SK-N-SH (cell line): Measurements from ENCODE around the gene THBD. TPM values are rescaled to one million over a fixed set of nuclear protein-coding genes. Genes with fewer than 3 reads are reported as not detected.

Experiments
- CTCF ChIA-PET: fragments of 300-600, 350-600 bp; formaldehyde crosslinking; extraction: SDS; loops from one replicate; lab custom pipeline; 2021; lab: Yijun Ruan, JAX
- POLR2A ChIA-PET: fragments of 350-600 bp; sonication (Branson Sonifier 250); formaldehyde crosslinking; extraction: SDS; loops from one replicate; lab custom pipeline; 2020; ENCODE audit warnings: antibody characterized with exemption, inconsistent platforms; lab: Yijun Ruan, JAX
- DNase-seq: peaks from one replicate; pipeline ENCODE4 v3.0.0; 2012
- H2AFZ ChIP-seq: fragments of 200-600 bp; sonication (generic); 2 replicates; pipeline ENCODE4 v1.8.1; 2016; ENCODE audit warnings: antibody characterized with exemption, mild to moderate bottlenecking, low read depth
- H3F3A ChIP-seq: fragments of 200-600 bp; sonication (generic); replicated peaks from 2 replicates; pipeline ENCODE3; 2016; ENCODE audit warnings: antibody characterized with exemption, mild to moderate bottlenecking; ENCODE audit not compliant: insufficient read depth
- H3K27ac ChIP-seq, 2 experiments: fragments of 200-500 bp in 1 of 2; fragments of 200-600 bp in 1 of 2; sonication (Bioruptor generic) in 1 of 2; sonication (generic), shearing (Covaris generic) in 1 of 2; 2 replicates each; pipeline versions ENCODE4 v1.5.1 to v1.6.1; 2014 to 2016; ENCODE audit warnings: low read depth in 2 of 2, inconsistent platforms in 1 of 2, low read length in 1 of 2, mild to moderate bottlenecking in 1 of 2, mixed read lengths in 1 of 2
- H3K27me3 ChIP-seq: fragments of 200-600 bp; sonication (generic), shearing (Covaris generic); 2 replicates; pipeline ENCODE4 v1.6.1; 2016; ENCODE audit warnings: mixed run types; ENCODE audit not compliant: insufficient read depth
- H3K36me3 ChIP-seq, 2 experiments: fragments of 200-500 bp in 1 of 2; fragments of 200-600 bp in 1 of 2; sonication (Bioruptor generic) in 1 of 2; sonication (generic) in 1 of 2; replicated peaks in 1 of 2; 2 replicates each; pipeline versions ENCODE3 to v1.5.1; 2014 to 2016; ENCODE audit warnings: low read length in 1 of 2, mild to moderate bottlenecking in 1 of 2; ENCODE audit not compliant: insufficient read depth in 2 of 2, control insufficient read depth in 1 of 2
- H3K4me1 ChIP-seq, 2 experiments: fragments of 200-500 bp in 1 of 2; fragments of 200-600 bp in 1 of 2; sonication (Bioruptor generic) in 1 of 2; sonication (generic), shearing (Covaris generic) in 1 of 2; 2 replicates each; pipeline versions ENCODE4 v1.5.1 to v1.6.1; 2014 to 2016; ENCODE audit warnings: low read depth in 1 of 2, low read length in 1 of 2, mixed run types in 1 of 2; ENCODE audit not compliant: insufficient read depth in 2 of 2, control insufficient read depth in 1 of 2
- H3K4me2 ChIP-seq: fragments of 200-600 bp; sonication (generic), shearing (Covaris generic); 2 replicates; pipeline ENCODE4 v1.6.1; 2017; ENCODE audit warnings: mixed run types
- H3K4me3 ChIP-seq, 2 experiments: fragments of 200-500 bp in 1 of 2; fragments of 200-600 bp in 1 of 2; sonication (Bioruptor generic) in 1 of 2; sonication (generic), shearing (Covaris generic) in 1 of 2; 2 replicates each; pipeline versions ENCODE4 v1.5.1 to v1.8.1; 2014 to 2016; ENCODE audit warnings: low read depth in 2 of 2, inconsistent platforms in 1 of 2, low read length in 1 of 2, mild to moderate bottlenecking in 1 of 2, mixed read lengths in 1 of 2, moderate library complexity in 1 of 2
- H3K79me2 ChIP-seq: fragments of 200-600 bp; sonication (generic); 2 replicates; pipeline ENCODE4 v1.8.1; 2017; ENCODE audit warnings: mild to moderate bottlenecking; ENCODE audit not compliant: insufficient read depth
- H3K9ac ChIP-seq: fragments of 200-600 bp; sonication (generic); 2 replicates; pipeline ENCODE4 v1.6.1; 2017; ENCODE audit warnings: mixed run types
- H3K9me2 ChIP-seq: fragments of 200-600 bp; sonication (generic); 2 replicates; pipeline ENCODE4 v1.6.1; 2017; ENCODE audit warnings: mixed run types
- H3K9me3 ChIP-seq: fragments of 200-600 bp; sonication (generic); 2 replicates; pipeline ENCODE4 v1.6.1; 2017; ENCODE audit warnings: mixed run types, mild to moderate bottlenecking, moderate library complexity
- H4K20me1 ChIP-seq: fragments of 200-600 bp; sonication (generic); 2 replicates; pipeline ENCODE4 v1.6.1; 2017; ENCODE audit warnings: mild to moderate bottlenecking, mixed run types; ENCODE audit not compliant: insufficient read depth
- CHD2 ChIP-seq: fragments of 150-350 bp; IDR thresholded peaks from 2 replicates; pipeline ENCODE4 v1.6.1; 2018; ENCODE audit warnings: low read length; ENCODE audit not compliant: partially characterized antibody
- EP300 ChIP-seq, 2 experiments: IDR thresholded peaks; 2 replicates each; pipeline versions ENCODE4 v1.4.0 to v1.6.1; 2012; ENCODE audit warnings: borderline replicate concordance in 1 of 2, low read depth in 1 of 2, low read length in 1 of 2
- FOXM1 ChIP-seq: IDR thresholded peaks from 2 replicates; pipeline ENCODE4 v1.4.0; 2012; ENCODE audit warnings: low read depth, mild to moderate bottlenecking
- GABPA ChIP-seq: IDR thresholded peaks from 2 replicates; pipeline ENCODE4 v1.4.0; 2012; ENCODE audit warnings: low read depth, mild to moderate bottlenecking
- JUND ChIP-seq: IDR thresholded peaks from 2 replicates; pipeline ENCODE4 v1.4.0; 2012
- MXI1 ChIP-seq: IDR thresholded peaks from 2 replicates; pipeline ENCODE4 v1.6.1; 2012; ENCODE audit warnings: mild to moderate bottlenecking, low read depth, low read length, improper control_type of control experiment
- NFIC ChIP-seq: IDR thresholded peaks from 2 replicates; pipeline ENCODE4 v1.4.0; 2012; ENCODE audit warnings: borderline replicate concordance
- NRF1 ChIP-seq: IDR thresholded peaks from 2 replicates; pipeline ENCODE4 v1.6.1; 2012; ENCODE audit warnings: low read depth, mild to moderate bottlenecking, low read length
- POLR2AphosphoS5 ChIP-seq: IDR thresholded peaks from 2 replicates; pipeline ENCODE4 v1.6.1; 2012; ENCODE audit warnings: low read depth, low read length
- RFX5 ChIP-seq: IDR thresholded peaks from 2 replicates; pipeline ENCODE4 v1.6.1; 2012; ENCODE audit warnings: mild to moderate bottlenecking, improper control_type of control experiment, low read length
- SMC3 ChIP-seq: IDR thresholded peaks from 2 replicates; pipeline ENCODE4 v1.6.1; 2012; ENCODE audit warnings: low read depth, low read length, improper control_type of control experiment
- TAF1 ChIP-seq: IDR thresholded peaks from 2 replicates; pipeline ENCODE4 v1.6.1; 2012; ENCODE audit warnings: low read depth, mild to moderate bottlenecking, low read length, moderate library complexity, borderline replicate concordance
- TEAD4 ChIP-seq: IDR thresholded peaks from 2 replicates; pipeline ENCODE4 v1.4.0; 2012; ENCODE audit warnings: mild to moderate bottlenecking, borderline replicate concordance; ENCODE audit not compliant: insufficient read depth
- WGBS: methylation state at CpG from one replicate; pipeline ENCODE4 v1.1.6; 2017; ENCODE audit warnings: low lambda C conversion rate; 5-methylcytosine and 5-hydroxymethylcytosine counted together
- polyA plus RNA-seq, 3 experiments: library from polyadenylated mRNA; depleted of rRNA; stranded (reverse); fragments of >200 nt; gene quantifications; 2 replicates each; pipeline ENCODE4 v1.2.3, GENCODE V29; 2012
- TF ChIP-seq, protein P1 (sequence below): fragments of 150-350 bp; IDR thresholded peaks from 2 replicates; pipeline ENCODE4 v1.6.1; 2017; ENCODE audit warnings: antibody characterized with exemption, low read length, low read depth, borderline replicate concordance
- TF ChIP-seq, protein P2 (sequence below): fragments of 150-350 bp; IDR thresholded peaks from 2 replicates; pipeline ENCODE4 v1.6.1; 2016; ENCODE audit warnings: mild to moderate bottlenecking, low read depth, low read length
- TF ChIP-seq, protein P3 (sequence below): IDR thresholded peaks from 2 replicates; pipeline ENCODE4 v1.4.0; 2012; ENCODE audit warnings: low read depth, borderline replicate concordance

The THBD gene
- polyA plus RNA-seq, 1 of the 3 experiments (the other 2 are of a cell fraction): 0.33 TPM

DNA sequence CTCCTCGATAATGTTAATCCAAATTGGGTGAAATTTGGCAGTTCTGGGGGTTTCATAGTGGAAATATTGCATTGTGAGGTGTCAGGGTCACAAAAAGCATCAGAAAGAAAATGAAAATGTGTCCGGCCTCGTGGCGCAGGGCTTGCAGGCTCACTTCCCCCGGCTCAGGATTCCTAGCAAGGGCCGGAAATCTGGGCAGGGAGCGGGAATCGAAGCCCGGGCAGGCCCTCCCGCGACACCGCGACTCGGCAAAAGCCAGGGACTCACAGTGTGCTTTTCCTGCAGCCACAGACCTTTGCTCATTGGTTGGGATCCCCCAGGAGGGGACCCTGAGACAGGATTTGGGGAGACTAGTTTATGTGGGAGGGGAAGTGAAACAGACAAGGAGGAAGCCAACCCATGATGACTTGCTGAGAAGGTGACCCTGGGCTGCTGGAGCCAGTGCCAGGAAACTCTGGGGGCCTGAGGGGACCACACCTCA is 37.5 kb upstream of the THBD start:
- TF ChIP-seq, protein P1, sequence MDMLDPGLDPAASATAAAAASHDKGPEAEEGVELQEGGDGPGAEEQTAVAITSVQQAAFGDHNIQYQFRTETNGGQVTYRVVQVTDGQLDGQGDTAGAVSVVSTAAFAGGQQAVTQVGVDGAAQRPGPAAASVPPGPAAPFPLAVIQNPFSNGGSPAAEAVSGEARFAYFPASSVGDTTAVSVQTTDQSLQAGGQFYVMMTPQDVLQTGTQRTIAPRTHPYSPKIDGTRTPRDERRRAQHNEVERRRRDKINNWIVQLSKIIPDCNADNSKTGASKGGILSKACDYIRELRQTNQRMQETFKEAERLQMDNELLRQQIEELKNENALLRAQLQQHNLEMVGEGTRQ: no peak
- no peak for TF ChIP-seq SMC3
- TF ChIP-seq, protein P2, sequence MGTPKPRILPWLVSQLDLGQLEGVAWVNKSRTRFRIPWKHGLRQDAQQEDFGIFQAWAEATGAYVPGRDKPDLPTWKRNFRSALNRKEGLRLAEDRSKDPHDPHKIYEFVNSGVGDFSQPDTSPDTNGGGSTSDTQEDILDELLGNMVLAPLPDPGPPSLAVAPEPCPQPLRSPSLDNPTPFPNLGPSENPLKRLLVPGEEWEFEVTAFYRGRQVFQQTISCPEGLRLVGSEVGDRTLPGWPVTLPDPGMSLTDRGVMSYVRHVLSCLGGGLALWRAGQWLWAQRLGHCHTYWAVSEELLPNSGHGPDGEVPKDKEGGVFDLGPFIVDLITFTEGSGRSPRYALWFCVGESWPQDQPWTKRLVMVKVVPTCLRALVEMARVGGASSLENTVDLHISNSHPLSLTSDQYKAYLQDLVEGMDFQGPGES: no peak
- TF ChIP-seq RFX5: no peak
- no peak for TF ChIP-seq NFIC
- TF ChIP-seq EP300 (IDR thresholded peaks at IDR 0.05; ENCODE audit: borderline replicate concordance in 1 of 2, low read depth in 1 of 2, low read length in 1 of 2): no peak
- no peak for TF ChIP-seq FOXM1
- no peak for TF ChIP-seq CHD2
- TF ChIP-seq POLR2AphosphoS5: no peak
- no peak for TF ChIP-seq NRF1
- no peak for TF ChIP-seq TAF1
- no peak for TF ChIP-seq JUND
- TF ChIP-seq GABPA: no peak
- TF ChIP-seq, protein P3, sequence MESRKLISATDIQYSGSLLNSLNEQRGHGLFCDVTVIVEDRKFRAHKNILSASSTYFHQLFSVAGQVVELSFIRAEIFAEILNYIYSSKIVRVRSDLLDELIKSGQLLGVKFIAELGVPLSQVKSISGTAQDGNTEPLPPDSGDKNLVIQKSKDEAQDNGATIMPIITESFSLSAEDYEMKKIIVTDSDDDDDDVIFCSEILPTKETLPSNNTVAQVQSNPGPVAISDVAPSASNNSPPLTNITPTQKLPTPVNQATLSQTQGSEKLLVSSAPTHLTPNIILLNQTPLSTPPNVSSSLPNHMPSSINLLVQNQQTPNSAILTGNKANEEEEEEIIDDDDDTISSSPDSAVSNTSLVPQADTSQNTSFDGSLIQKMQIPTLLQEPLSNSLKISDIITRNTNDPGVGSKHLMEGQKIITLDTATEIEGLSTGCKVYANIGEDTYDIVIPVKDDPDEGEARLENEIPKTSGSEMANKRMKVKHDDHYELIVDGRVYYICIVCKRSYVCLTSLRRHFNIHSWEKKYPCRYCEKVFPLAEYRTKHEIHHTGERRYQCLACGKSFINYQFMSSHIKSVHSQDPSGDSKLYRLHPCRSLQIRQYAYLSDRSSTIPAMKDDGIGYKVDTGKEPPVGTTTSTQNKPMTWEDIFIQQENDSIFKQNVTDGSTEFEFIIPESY: no peak
- no peak for TF ChIP-seq TEAD4
- no peak for TF ChIP-seq MXI1
- no peak overlapping the region for H3K9ac ChIP-seq
- no peaks in the 10 kb centered on the region for H4K20me1 ChIP-seq
- no peak overlapping the region for H2AFZ ChIP-seq
- no peak for DNase-seq
- H3K27ac ChIP-seq: no peak overlapping the region
- WGBS: 58% methylated on average over 9 of the region's 14 CpGs
- H3K4me2 ChIP-seq: no peak overlapping the region
- H3K9me2 ChIP-seq: no peaks in the 10 kb centered on the region
- no peaks in the 10 kb centered on the region for H3F3A ChIP-seq
- CTCF ChIA-PET: no interaction called here
- H3K9me3 ChIP-seq: no peaks in the 10 kb centered on the region
- no peak overlapping the region for H3K4me3 ChIP-seq
- H3K27me3 ChIP-seq: peaks cover 54% of the 10 kb centered on the region
- no peaks in the 10 kb centered on the region for H3K4me1 ChIP-seq
- no peaks in the 10 kb centered on the region for H3K79me2 ChIP-seq
- H3K36me3 ChIP-seq: no peaks in the 10 kb centered on the region
- POLR2A ChIA-PET: no interaction called here
